GM21360 (cell line): Measurements from ENCODE around the gene SHCBP1L.

Experiments
- ATAC-seq: cut with Tn5 transposase; IDR thresholded peaks from one replicate; pipeline ENCODE4 v1.9.1; 2021; ENCODE audit warnings: mild to moderate bottlenecking, moderate library complexity; ENCODE audit not compliant: unreplicated experiment

The SHCBP1L gene

DNA sequence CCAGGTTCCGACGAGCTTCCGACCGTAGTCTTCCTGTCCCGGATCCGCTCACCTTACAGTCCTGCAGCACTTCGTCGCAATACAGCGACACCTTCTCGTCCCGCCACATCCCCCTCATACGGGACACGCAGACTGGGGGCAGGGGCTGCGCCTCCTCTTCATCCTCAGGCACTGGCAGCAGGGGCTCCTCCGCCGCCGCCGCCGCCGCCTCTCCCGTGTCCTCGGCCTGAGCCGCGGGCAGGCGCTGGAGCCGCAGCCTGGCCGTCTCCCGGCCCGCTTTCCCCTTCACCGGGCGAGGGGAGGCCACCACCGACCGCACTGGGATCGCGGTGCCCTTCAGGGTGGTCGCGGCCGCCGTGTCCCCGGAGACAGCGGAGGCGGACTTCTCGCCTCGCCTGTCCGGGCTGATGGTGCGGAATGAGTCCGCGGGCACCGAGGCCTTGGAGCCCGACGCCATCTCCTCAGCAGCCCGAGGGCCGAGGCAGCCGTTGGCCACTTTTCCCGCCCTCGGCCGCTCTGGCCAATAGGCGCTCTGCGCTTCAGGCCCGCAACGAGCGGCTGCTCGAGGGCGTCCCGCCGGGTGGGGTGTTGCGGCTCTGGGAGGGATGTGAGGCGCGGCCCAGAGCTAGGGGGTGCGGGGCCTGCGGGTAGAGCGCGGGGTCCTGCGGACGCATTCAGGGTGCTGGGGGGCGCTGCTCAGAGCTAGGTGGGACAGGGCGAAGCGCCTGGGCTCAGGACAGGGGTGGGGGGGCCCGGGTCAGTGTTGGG, at the start of gene SHCBP1L:
Gene SHCBP1L (minus strand): TSS at position 490 of the 768 bp plus-strand sequence. CDS start 33 bp downstream, at position 457.
- ATAC-seq = no peak

- ATAC-seq = no peak
These were observed 49.3 kb upstream of the SHCBP1L start for GRCh38 chr1:183002267-183002666.

DNA sequence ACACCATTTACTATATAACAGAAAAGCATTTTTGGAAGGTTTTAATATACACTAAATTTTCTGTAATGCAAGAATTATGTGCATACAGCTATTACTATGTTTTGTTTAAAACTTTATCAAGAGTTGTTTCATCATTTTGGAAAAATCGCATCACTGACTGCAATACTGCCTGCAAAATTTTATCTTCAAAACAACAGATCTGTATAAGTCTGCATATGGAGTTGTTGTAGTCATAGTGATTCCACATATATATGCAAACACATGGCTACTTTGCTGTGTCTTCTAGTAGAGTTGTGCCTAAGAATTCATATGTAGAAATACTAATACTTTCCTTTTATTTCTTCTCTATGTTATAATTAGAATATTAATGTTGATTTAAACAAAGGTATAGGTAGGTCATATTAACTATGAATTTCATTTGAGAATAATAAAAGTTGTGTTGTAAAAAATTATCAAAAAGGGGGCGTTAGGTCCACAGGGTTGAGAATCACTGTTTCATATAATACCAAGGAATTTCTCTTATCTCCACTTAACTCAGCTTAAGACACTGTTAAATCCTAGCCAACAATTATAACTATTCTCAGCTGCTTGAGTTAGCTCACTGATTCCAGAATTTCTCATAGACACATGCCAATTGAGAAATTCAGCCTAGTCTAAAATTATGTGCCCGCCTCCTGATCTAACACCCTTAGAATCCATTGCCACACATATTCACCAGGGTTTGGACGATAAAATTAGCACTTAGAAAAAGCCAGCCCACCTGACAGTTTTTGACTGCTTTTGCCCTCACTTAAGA, 47.4 kb upstream of the SHCBP1L start:
- no peak for ATAC-seq

DNA sequence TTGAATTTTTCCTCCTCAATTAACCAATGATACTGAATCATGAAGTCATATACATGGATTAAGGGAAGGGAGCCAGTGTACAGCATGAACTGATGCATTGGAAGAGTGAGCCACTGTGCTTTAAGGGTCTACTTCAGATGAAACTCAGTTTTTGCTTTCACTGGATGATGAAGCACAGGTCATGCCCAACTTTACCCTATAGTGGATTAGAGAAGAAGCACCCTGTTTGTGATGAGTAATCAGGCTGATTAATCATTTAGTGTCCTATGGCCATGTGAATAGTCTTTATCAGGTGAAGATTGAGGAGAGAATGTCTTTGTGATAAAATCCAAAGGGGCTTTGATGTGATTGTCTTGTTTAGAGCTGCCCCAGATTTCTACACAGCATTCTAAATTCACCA, 45.5 kb upstream of the SHCBP1L start:
- ATAC-seq = no peak

GRCh38 chr1:182996816-182997215, 43.9 kb upstream of the SHCBP1L start:
- ATAC-seq = no peak

GRCh38 chr1:182995894-182996293, 42.9 kb upstream of the SHCBP1L start:
- ATAC-seq = no peak

- ATAC-seq = no peak
These were observed 40.8 kb upstream of the SHCBP1L start for GRCh38 chr1:182993746-182994145.

GRCh38 chr1:182990413-182991144, 37.6 kb upstream of the SHCBP1L start:
- no peak for ATAC-seq

DNA sequence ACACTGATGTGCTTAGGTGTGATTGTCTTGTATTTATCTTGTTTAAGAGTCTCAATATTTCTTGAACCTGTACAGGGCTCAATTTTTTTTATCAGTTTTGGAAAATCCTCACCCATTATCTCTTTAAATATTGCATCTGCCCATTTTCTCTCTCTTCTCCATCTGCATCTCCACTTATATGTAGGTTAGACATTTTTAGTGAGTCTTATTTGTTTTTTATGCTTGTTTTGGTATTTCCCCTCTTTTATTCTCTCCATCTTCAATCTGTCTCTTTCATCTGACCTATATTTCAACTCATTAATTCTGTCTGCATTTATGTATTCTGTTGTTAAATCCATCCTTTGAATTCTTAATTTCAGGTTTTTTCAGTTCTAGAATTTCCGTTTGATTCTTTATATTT, 32.9 kb upstream of the SHCBP1L start:
- no peak for ATAC-seq

DNA sequence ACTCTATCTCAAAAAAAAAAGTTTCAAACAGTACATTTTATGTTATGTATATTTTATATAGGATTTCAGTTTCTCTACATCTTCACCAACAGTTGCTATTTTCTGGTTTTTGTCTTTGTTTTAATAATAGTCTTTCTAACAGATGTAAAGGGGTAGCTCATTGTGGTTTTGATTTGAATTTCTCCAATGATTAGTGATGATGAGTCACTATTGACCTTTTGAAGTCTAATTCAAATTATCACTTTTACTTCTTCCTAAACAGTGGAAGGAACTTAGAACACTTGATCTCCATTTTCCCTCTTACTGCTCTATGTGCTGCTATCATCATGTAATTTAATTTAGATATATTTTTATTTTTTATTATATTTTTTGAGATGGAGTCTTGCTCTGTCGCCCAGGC, 31.7 kb upstream of the SHCBP1L start:
- no peak for ATAC-seq

GRCh38 chr1:182984138-182984537, 31.2 kb upstream of the SHCBP1L start:
- ATAC-seq = no peak

DNA sequence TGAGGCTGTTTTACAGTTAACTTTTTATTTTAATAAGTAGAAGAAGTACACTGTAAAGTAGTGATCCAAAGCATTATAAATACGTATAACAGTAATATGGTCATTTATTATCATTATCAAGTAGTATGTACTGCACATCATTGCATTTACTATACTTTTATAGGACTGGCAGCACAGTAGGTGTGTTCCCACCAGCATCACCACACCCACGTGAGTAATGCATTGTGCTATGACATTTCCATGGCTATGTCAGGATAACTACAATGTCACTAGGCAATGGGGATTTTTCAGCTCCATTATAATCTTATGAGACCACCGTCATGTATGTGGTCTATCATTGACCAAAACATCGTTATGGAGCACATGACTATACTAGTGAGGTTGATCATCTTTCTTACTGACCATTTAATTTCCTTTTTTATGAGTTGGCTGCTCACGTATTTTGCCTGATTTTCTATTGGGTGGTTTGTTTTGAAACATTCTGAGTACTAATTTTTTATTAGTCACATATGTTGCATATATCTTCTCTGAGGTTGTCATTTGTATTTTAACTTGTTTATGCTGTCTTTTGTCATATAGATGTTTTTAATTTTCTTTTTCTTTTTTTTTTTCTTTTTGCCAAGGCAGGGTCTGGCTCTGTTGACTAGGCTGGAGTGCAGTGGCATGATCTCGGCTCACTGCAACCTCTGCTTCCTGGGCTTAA, 25.3 kb upstream of the SHCBP1L start:
- ATAC-seq = no peak

DNA sequence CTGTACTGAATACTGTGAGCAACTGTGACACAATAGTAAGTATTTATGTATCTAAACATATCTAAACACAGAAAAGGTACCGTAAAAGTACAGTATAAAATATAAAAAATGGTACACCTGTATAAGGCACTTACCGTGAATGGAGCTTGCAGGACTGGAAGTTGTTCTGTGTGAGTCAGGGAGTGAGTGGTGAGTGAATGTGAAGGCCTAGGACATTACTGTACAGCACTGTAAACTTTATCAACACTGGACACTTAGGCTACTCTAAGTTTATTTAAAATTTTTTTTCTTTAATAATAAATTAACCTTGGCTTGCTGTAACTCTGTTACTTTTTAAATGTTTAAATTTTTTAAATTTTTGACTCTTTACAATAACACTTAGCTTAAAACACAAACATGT, 24.5 kb upstream of the SHCBP1L start:
- no peak for ATAC-seq

GRCh38 chr1:182974506-182975191, 21.7 kb upstream of the SHCBP1L start:
- no peak for ATAC-seq

- ATAC-seq = no peak
These were observed 19.9 kb upstream of the SHCBP1L start for GRCh38 chr1:182972829-182973228.

DNA sequence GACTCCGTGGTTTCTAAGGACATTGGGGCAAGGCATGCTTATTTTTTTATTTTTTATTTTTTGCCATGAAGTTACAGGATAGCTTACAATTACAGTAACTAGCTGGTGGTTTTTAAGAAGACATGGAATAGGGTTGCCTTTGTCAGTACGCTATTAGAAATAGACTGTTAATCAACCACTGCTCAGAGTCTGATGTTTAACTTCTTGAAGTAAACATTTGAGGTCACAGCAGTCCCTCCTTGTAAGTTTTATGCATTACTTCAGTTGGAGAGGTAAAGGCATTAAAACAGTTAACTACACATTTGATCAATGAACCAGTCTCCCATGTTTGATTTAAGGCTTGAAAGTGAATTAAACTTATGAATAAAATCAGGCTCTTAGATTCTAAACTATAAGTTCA, 19.3 kb upstream of the SHCBP1L start:
- no peak for ATAC-seq

GRCh38 chr1:182971219-182971618, 18.3 kb upstream of the SHCBP1L start:
- ATAC-seq = no peak

GRCh38 chr1:182968836-182969734, 16.1 kb upstream of the SHCBP1L start:
- no peak for ATAC-seq

DNA sequence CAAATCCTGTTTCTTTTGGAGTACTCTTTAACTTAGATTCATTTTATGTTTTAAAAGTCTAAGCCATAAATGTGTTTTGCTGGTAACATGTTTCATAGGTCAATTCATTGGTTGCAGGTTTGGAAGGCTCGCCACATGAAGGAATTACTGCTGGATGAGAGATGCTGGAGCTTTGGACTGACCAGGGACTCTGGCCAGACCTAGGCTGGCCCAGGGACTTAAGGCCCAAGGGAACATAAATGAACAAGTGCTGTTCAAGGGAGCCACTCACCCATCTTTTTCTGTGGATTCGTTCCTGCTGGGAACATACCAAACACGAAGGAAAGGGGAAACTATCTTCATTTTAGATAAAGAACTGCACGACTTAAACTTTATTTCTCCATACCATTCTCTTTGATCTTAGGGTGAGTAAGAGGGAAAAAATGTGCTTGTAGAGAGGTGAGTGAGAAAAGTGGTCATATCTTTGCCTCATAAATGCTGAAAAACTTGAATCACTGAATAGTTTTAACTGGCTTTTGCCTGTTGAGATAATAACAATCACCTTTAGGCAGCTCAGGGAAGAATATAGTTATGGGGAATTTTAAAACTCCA, 15.3 kb upstream of the SHCBP1L start:
- no peak for ATAC-seq
